Fibroblast of skin of right quadriceps (primary cell): Measurements from ENCODE around the gene ZBTB48.
"Not testable (repeated sequence)": the region's sequence is repeated elsewhere in the genome, so short reads cannot be mapped to it uniquely, and the experiment has no call there.

Source experiments
- DNase-seq: peaks from one replicate; pipeline ENCODE4 v3.0.0-alpha.2; 2013

Gene ZBTB48

DNA sequence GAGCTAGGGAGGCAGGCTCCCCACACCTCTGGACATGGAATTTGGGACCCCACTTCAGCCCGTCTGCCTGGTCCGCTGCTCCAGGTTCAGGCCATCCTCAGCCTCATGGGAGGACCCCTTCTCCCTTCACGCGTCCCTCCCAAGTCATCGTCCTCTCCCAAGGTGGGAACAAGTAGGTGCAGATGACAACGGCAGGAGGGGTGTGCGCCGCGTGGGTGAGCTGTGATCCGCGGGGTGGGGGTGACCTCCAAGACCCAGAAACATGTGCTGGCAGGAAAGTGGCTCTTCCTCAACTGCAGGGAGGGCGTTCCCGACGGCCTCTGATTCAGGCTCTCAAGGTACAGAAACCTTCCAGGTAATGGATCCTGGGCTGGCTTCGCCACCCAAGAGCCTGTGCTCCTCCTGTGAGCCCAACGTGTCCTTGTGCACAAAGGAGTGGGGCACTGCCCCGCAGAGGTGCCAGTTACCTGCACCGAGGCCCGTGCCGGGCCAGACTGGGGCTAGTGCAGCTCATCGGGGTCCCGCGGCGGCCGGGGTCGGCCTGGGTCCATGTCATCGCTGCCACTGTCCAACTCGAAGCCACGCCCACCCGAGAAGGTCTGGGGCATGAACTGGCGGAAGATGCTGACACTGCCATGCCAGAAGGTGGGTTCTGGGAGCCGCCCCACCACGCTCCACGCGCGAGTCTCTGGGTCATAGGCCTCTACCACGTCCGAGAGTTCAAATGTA, 13.2 kb downstream of the ZBTB48 start:
- no peak for DNase-seq

DNA sequence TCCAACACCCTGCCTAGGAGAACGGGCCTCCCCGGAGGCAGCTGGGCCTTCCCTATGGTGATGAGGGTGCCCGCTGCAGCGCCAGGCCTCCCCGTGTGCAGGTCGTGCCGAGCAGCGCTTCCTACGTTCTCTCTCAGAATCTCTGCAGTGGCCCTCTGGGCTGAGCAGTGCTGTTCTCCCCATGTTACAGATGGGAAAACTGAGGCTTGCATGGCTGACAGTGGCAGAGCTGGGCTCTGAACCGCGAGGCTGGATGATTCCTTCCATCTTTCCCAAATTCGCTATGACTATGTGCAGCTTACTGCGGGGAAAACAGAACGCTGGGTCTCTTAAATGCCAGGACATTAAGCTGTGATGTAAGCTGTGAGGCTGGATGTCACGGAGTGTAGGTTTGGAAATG, 14.0 kb downstream of the ZBTB48 start:
- DNase-seq, result no peak

DNA sequence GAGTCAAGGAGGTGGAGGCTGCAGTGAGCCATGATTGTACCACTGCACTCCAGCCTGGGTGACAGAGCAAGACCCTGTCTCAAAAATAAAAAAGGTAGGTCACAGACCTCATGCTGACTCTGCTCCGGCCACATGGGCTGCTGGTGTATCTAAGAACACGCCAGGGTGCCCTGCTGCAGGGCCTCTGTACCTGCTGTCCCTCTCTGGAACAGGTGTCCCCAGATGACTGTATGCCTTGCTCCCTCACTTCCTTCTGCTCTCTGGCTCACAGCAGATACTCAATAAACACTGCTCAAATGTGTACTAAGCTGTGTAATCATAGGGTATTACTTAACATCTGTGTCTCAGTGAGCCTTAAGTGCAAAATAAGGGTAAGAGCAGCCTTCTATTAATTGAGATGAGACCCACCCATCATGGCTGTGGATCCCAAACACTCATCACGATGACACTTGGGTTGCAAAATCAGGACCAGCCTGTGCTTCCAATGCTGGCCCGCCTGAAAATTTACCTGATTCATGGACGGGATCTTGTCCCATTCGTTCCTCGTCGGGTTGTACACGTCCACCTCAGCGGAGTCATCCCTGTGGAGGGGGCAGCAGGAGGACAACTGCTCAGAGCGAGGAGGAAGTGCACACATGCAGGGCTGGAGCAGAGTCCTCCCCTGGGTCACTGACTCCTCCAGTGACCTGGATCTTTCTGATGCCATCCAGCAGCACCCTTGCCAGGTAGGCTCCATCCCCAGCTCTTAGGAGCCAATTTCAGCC, 15.4 kb downstream of the ZBTB48 start:
- DNase-seq, result no peak

GRCh38 chr1:6596351-6596750, 16.6 kb downstream of the ZBTB48 start:
- no peak for DNase-seq

DNA sequence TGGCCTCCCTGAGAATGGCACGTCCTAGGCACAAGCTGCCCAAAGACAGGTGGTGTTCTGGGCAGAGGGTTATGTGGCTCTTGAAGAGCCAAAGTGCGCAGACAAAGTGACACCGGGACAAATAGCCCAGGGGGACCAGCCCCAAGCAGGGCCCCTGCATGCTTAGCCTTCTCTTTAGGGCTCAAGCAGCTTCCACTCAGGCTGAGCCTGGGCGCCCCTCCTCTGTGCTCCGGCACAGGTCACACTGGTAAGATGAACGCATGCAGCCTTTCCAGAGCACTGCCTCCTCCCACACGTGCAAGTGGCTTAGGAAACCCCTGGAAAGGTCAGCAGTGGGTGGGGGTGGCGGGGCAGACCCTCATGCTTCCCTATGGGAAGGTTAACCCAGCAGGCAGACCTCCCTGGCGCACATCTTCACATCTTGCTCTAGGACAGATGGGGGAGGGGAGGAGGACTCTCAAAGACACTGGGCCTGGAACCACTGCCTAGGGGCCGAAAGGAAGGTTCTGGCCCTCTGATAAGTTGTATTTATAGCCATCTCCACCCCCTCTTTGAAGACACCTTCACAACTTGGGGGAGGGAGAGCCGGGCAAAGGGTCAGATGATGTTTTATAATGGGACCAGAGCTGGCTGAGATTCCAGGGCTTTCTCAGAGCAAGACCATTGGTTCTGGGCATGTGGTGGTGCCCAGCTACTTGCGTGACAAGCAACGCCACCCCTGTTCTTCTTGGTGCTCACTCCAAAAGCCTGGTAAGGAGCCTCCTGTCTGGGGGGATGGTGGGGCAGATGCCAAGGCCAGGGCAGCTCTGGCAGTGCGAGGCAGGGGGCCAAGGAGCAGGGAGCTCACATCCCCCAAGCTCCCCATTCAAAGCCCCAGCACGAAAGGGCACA, 17.3 kb downstream of the ZBTB48 start:
- DNase-seq, result no peak

DNA sequence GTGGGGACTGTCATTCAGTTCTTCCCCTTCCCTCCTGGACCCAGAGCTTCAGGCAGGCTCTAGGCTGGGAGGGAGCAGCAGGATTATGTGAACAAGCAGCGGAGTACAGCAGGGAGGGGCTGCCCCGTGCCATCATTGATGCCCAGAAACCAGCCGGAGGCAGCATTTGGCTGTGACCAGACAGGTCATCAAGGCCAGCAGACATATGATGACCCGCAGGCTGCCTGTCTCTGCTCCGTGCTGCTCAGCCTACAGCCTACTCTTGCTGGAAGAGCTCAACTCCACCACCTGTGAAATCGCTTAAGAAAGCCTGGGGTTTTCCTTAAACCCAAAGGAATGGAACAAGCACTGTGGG, 18.0 kb downstream of the ZBTB48 start:
- DNase-seq, result no peak

DNA sequence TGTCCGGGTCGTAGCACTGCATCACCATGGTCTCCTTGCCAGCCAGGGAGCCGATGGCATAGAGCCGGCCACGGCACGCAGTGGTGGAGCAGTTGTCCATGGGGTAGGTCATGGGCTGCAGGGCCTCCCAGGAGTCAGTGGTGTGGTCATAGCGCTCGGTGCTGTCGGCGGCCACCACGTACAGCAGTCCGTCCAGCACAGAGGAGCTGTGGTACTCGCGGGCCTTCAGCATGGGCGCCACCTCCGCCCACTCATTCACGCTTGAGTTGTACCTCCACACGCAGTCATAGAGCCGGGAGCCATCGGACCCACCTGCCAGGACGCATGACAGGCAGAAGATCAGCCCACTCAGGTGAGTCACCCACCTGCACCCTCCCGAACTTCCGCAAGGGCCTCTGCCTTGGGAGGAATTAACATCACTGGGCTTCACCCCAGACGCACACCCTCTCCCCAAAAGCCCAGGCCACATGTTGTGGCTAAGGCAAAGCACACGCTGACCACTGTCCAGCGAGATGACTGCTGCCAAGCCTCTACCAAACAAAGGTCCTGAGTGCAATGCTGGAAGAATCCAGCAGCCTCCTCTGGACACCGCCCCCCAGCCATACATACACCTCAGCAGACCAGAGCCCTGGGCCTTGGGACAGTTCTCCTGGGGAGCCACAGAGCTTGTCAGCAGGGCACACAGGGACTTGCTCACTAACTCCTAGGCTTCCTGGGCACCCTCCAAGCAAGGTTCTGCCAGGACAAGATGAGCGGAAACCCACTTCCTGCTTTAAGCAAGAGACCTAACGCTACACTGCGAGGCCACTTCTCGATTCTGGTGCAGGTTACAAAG, 19.6 kb downstream of the ZBTB48 start:
- no peak for DNase-seq

- DNase-seq, result not testable (repeated sequence)
These were observed 20.2 kb downstream of the ZBTB48 start for GRCh38 chr1:6599991-6600390.

DNA sequence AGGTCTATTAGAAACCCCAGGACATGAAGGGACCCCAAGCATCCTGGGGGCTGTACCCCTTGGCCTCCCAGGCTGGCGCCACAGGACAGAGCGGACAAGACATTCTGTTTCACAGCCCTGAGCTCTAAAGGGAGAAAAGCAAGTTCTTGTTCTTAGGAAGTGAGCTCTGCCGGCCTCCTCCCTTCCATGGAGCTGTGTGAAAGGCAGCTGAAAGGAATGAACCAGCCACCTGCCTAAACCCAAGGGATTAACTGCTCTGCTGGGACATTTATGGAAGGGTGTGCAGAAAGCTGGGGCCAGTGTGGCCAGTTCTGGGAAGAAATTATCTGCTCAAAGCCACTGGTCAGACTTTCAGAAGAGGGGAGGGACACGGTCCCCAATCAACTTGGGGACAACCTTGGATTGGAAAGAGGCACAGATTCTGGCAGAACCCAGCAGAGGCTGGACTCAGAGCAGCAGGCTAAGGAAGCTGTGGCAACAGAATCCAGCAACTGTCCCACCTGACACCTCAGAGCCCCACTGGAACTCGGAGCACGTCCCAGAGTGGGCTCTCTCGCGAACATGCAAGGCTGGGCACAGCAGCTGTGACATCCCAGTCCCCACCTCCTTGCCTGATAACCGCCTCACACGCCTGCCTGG, 20.7 kb downstream of the ZBTB48 start:
- DNase-seq, result no peak

- peak; percentile 91 for DNase-seq
These were observed 21.5 kb downstream of the ZBTB48 start for GRCh38 chr1:6601049-6601922.

DNA sequence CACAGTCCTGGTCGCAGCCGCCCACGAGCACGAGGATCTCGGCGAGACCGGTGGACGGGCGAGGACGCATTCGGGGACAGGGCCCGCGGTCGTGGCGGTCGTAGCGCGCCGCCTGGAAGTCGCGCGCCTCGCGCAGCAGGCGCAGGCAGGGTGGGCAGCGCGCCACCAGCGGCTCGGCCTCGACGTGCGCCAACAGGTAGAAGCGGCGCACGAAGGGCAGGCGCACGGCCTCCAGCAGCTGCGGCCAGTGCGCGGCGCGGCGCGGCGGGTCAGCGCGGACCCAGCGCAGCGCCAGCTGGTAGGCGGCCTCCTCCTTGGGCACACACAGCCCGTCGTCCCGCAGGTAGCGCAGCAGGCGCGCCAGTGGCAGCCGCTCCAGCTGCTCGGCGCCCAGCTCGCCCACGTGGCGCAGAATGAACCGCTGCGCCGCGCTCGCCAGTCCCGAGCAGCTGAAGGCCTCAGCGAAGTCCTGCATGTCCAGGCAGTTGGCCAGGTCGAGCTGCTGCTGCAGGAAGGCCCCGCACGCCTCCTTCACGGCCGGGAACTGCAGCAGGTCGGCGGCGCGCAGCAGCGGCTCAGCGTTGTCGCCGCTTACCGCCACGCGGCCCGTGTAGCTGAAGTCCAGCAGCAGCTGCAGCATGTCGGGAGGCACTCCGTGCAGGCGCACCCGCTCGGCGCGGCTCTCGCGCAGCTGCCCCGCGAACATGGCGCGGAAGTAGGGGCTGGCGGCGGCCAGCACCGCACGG, 22.3 kb downstream of the ZBTB48 start:
- DNase-seq, result no peak

DNA sequence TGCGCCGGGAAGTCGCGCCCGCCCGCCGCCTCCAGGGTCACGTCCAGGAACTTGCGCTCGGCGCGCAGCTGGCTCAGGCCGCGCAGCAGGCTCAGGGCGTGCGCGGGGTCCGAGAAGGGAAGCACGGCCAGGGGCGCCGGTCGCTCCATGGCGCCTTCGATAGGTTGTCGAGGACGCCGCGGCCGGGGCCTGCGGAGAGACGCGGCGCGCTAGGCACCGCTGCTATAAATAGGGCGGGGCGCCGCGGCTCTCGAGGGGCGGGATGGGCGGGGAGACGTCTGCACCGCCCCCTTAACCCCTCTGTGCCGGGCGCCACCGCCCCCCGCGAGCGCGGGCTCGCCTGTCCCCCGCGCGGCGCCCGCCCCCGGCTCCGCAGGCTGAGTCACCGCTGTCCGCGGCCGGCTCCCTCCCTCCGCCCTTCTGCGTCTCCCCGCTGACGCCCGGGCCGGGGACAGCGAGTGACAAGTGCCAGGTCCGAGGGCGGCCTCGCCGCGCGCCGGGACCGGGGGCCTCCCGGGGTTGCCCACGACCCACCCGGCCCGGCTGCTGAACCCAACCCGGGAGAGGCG, 23.0 kb downstream of the ZBTB48 start, which contains the start of gene KLHL21:
KLHL21 (minus strand) TSS at position 201 of the 569 bp plus-strand sequence; CDS start at position 149, 52 bp downstream.
- DNase-seq, result peak; percentile 92

DNA sequence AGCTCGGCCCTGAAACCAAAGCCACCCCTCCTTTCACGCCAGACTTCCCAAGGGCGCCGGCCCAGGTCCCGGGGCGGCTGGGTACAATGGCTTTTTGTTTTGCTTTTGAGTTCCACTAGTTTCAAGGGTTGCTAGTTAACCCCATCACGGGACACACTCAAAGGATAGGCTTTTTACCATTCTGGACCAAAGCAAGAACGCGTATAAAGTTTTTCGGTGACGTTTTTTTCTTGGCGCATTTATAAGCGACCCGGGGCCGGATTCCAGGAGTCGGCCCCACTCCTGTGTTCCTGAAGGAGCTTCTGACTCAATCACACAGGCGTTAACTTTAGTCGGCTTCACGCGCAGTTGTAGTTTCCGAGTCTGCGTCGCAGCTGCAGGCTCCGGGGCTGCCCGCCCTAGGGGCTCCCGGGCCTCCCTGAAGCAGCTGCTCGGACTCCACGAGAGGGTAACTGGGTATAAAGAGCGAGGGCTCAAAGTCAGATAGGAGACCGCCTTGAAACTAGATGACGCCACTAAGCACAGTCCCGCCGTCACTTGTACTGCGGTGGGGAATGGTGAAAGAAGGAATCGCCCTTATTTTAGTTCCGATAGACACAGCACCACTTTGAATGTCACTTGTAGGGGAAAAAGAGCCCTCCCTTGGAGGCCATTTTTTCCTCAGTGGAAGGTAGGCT, 23.6 kb downstream of the ZBTB48 start:
- peak; percentile 81 for DNase-seq

DNA sequence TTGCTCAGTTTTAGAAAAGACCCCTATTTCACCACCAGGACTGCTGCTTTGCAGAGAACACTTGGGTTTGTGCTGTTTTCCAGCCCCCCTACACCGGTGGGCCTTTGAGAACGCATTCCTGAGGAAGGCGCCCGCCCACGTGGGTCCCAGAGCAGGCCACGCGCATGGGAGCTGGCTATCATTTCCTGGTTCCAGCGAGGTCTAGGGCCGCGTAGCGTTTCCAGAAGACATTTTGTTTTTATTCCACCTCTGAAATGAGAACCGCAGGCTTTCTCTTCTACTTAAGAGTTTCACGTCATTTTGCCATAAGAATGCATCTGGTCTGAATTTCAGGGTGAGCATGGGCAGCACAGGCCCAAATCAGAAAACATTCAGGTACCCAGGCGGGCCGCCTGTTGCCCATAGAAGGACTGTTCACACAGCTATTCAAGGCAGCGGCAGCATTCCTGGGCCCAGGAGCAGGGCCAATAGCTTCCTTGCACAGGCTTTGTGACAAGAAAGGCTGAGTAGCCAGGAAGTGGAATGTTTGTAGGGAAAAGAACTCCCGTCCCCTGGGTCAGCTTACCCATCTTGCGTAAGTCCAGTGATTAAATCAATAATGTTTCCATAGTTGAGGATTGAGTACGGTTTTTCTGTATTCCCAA, 24.2 kb downstream of the ZBTB48 start:
- DNase-seq, result peak; percentile 88

DNA sequence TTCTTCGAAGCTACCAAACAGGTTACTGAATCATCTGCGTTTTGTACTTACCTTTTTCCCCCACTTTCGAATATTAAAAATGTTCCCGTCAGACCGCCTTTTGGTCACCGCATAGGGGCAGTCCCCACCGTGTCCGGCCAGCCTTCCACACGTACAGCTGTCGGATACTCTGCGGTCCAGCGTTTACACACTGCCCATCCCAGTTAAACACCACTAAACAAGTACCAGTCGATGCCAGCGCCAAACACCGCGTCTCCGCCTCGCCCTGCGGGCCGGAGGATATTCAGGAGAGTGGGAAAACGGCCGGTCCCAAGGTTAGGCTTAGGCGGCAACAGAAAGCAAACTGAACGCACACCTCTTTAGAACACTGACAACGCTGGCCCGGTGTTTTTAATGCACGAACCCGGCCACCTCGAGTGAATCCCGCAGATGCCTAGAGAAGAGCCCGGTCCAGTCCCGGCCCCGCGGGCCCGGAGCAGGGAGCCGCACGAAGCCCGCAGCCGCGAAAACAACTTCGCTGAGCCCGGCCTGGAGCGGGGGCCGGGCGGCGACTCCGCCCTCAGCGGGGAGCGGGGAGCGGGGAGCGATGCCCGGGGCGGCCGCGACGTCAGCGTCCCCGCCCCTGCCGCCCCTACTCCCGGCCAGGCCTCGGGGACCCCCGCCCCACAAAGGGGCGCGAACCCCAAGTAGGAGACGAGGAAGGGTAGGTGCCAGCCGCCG, 33.0 kb downstream of the ZBTB48 start:
- no peak for DNase-seq

GRCh38 chr1:6613361-6614018, 33.7 kb downstream of the ZBTB48 start, which contains the start of gene PHF13:
TSS of gene PHF13 (plus strand) at chr1:6613731. CDS start at chr1:6614067, 336 bp downstream.
- peak; percentile 100 for DNase-seq
